Liver (tissue), 9 donors: ENCODE data around the gene BBC3. TPM values are rescaled to one million over a fixed set of nuclear protein-coding genes. Genes with fewer than 3 reads are reported as not detected.

ENCODE experiments used
- DNase-seq: peaks from one replicate; pipeline ENCODE4 v3.0.0-alpha.2; 2017; ENCODE audit warnings: low spot score
- H3K27ac ChIP-seq, 2 donors: one replicate each; pipeline ENCODE4 v1.7.0; 2013; ENCODE audit warnings: inconsistent platforms in 2 of 2, low read length in 2 of 2, control low read depth in 1 of 2, low read depth in 1 of 2, mild to moderate bottlenecking in 1 of 2
- H3K27me3 ChIP-seq, 4 donors: one replicate each; pipeline versions ENCODE4 v1.6.1 to v1.7.0; 2013; ENCODE audit warnings: low read length in 3 of 4, inconsistent platforms in 1 of 4, mild to moderate bottlenecking in 1 of 4, moderate library complexity in 1 of 4; ENCODE audit not compliant: control insufficient read depth in 4 of 4, insufficient read depth in 4 of 4
- H3K36me3 ChIP-seq, 4 donors: one replicate each; pipeline versions ENCODE4 v1.6.1 to v1.7.0; 2013; ENCODE audit warnings: low read length in 3 of 4, mild to moderate bottlenecking in 3 of 4, low read depth in 1 of 4, moderate library complexity in 1 of 4; ENCODE audit not compliant: control insufficient read depth in 4 of 4, insufficient read depth in 3 of 4
- H3K4me1 ChIP-seq, 4 donors: one replicate each; pipeline versions ENCODE4 v1.6.1 to v1.7.0; 2013; ENCODE audit warnings: low read length in 3 of 4, mild to moderate bottlenecking in 3 of 4, moderate library complexity in 1 of 4; ENCODE audit not compliant: control insufficient read depth in 4 of 4, insufficient read depth in 4 of 4
- H3K4me3 ChIP-seq, 3 donors: one replicate each; pipeline versions ENCODE4 v1.6.1 to v1.7.0; 2013; ENCODE audit warnings: low read length in 3 of 3, control low read depth in 1 of 3, low read depth in 1 of 3, mild to moderate bottlenecking in 1 of 3
- H3K9ac ChIP-seq, 2 donors: one replicate each; pipeline ENCODE4 v1.7.0; 2013; ENCODE audit warnings: low read length in 2 of 2, mild to moderate bottlenecking in 2 of 2, moderate library complexity in 2 of 2, control low read depth in 1 of 2, low read depth in 1 of 2
- H3K9me3 ChIP-seq, 4 donors: one replicate each; pipeline versions ENCODE4 v1.6.1 to v1.7.0; 2013; ENCODE audit warnings: low read length in 3 of 4; ENCODE audit not compliant: control insufficient read depth in 4 of 4
- EGR1 ChIP-seq, 2 donors: IDR thresholded peaks; 2 replicates each; pipeline ENCODE4 v1.6.1; 2016 to 2018; ENCODE audit warnings: antibody characterized with exemption in 2 of 2, low read depth in 2 of 2
- FOXA1 ChIP-seq: IDR thresholded peaks from 2 replicates; pipeline ENCODE4 v1.6.1; 2016; ENCODE audit warnings: antibody characterized with exemption
- FOXA2 ChIP-seq: IDR thresholded peaks from 2 replicates; pipeline ENCODE4 v1.6.1; 2016; ENCODE audit warnings: antibody characterized with exemption
- GABPA ChIP-seq, 2 donors: IDR thresholded peaks in 1 of 2; conservative IDR thresholded peaks in 1 of 2; 2 replicates each; pipeline ENCODE4 v1.6.1; 2016; ENCODE audit warnings: antibody characterized with exemption in 2 of 2, mild to moderate bottlenecking in 1 of 2, moderate library complexity in 1 of 2
- HNF4A ChIP-seq, 2 donors: conservative IDR thresholded peaks; 2 replicates each; pipeline ENCODE4 v1.6.1; 2016; ENCODE audit warnings: antibody characterized with exemption in 2 of 2, mild to moderate bottlenecking in 2 of 2
- HNF4G ChIP-seq: IDR thresholded peaks from 2 replicates; pipeline ENCODE4 v1.6.1; 2016; ENCODE audit warnings: antibody characterized with exemption
- JUND ChIP-seq, 2 donors: IDR thresholded peaks; 2 replicates each; pipeline ENCODE4 v1.6.1; 2016; ENCODE audit warnings: antibody characterized with exemption in 2 of 2
- NR2F2 ChIP-seq: IDR thresholded peaks from 2 replicates; pipeline ENCODE4 v1.6.1; 2016; ENCODE audit warnings: antibody characterized with exemption
- RAD21 ChIP-seq, 2 donors: IDR thresholded peaks; 2 replicates each; pipeline ENCODE4 v1.6.1; 2016; ENCODE audit warnings: antibody characterized with exemption in 2 of 2, mild to moderate bottlenecking in 2 of 2
- RXRA ChIP-seq, 2 donors: IDR thresholded peaks; 2 replicates each; pipeline ENCODE4 v1.6.1; 2017 to 2018; ENCODE audit warnings: antibody characterized with exemption in 2 of 2, mild to moderate bottlenecking in 1 of 2
- SP1 ChIP-seq: IDR thresholded peaks from 2 replicates; pipeline ENCODE4 v1.6.1; 2018; ENCODE audit warnings: antibody characterized with exemption, mild to moderate bottlenecking
- TAF1 ChIP-seq: conservative IDR thresholded peaks from 2 replicates; pipeline ENCODE4 v1.6.1; 2016; ENCODE audit warnings: antibody characterized with exemption, mild to moderate bottlenecking
- YY1 ChIP-seq: IDR thresholded peaks from 2 replicates; pipeline ENCODE4 v1.6.1; 2016; ENCODE audit warnings: antibody characterized with exemption, mild to moderate bottlenecking
- WGBS: extraction: QIAGEN DNeasy Blood & Tissue Kit; methylation state at CpG from one replicate; pipeline ENCODE4 v1.1.7; 2013; 5-methylcytosine and 5-hydroxymethylcytosine counted together
- polyA plus RNA-seq, 2 donors: library from polyadenylated mRNA; stranded (reverse) in 1 of 2; unstranded in 1 of 2; fragments of 200-250 nt in 1 of 2; fragments of >200 nt in 1 of 2; fragmentation: Nextera tagmentation in 1 of 2; extraction: Ambion mirVana in 1 of 2; gene quantifications; one replicate each; pipeline versions ENCODE4 v1.2.1 to v1.2.3, GENCODE V29; 2013 to 2015
- total RNA-seq, 2 donors: library from RNA; depleted of rRNA; stranded (reverse); fragments of >200 nt; gene quantifications; one replicate each; pipeline ENCODE4 v1.2.3, GENCODE V29; 2014
- TF ChIP-seq, protein P1 (sequence below): IDR thresholded peaks from 2 replicates; pipeline ENCODE4 v1.6.1; 2016; ENCODE audit warnings: antibody characterized with exemption, mild to moderate bottlenecking
- TF ChIP-seq, protein P2 (sequence below): IDR thresholded peaks from 2 replicates; pipeline ENCODE4 v1.6.1; 2016; ENCODE audit warnings: antibody characterized with exemption
- TF ChIP-seq, protein P3 (sequence below): IDR thresholded peaks from 2 replicates; pipeline ENCODE4 v1.6.1; 2016; ENCODE audit warnings: antibody characterized with exemption
- TF ChIP-seq, protein P4 (sequence below): fragments of 150-350 bp; IDR thresholded peaks from 2 replicates; pipeline ENCODE4 v1.5.1; 2017; ENCODE audit warnings: improper control_type of control experiment, low read depth, low read length; ENCODE audit not compliant: missing input control
- TF ChIP-seq, protein P5 (sequence below): IDR thresholded peaks from 2 replicates; pipeline ENCODE4 v1.6.1; 2016; ENCODE audit warnings: antibody characterized with exemption
- donor health status: healthy.
- donor health status: healthy.
- donor health status: healthy.
- donor health status: healthy.
- donor health status: healthy.

Gene BBC3
- total and polyA plus RNA-seq, 4 donors: 0.35 to 2.6 (median 1.6) TPM

DNA sequence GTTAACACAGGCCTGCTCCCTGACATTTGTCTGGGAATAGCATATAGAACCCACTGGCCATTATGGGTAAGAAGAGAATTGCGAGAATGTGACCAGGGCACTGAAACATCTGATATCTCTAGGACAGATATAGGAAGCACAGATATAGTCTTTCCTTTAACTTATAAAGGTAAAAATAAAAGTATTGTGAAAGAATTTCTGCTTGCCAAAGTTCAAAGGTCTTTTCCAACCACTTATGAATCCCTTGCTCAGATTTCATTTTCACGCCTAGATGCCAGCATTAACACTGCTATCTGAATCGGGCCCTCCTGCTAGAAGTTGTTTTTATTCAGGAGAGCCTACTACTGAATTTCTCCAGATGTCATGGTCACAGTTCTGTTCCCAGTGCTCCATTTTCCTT, 27.7 kb downstream of the BBC3 start:
- Histone ChIP-seq H3K27me3 (no peaks in the 10 kb centered on the region), H3K9ac (no peak overlapping the region), H3K4me3 (no peak overlapping the region), H3K4me1 (peaks cover 0 to 12% (median 6%) of the 10 kb centered on the region in 4 donors), H3K36me3 (peaks cover 0 to 16% (median 0%) of the 10 kb centered on the region in 4 donors), H3K27ac (peak overlapping the region in 1 of 2 donors; percentile 7), H3K9me3 (no peaks in the 10 kb centered on the region)
- DNase-seq: no peak
- TF ChIP-seq HNF4G (peak; percentile 17), HNF4A (conservative IDR thresholded peaks at IDR 0.05) (peak; percentile 73 to 79), RXRA (IDR thresholded peaks at IDR 0.05) (no peak)
- 59% methylated on average over 3 of the region's 3 CpGs for WGBS

DNA sequence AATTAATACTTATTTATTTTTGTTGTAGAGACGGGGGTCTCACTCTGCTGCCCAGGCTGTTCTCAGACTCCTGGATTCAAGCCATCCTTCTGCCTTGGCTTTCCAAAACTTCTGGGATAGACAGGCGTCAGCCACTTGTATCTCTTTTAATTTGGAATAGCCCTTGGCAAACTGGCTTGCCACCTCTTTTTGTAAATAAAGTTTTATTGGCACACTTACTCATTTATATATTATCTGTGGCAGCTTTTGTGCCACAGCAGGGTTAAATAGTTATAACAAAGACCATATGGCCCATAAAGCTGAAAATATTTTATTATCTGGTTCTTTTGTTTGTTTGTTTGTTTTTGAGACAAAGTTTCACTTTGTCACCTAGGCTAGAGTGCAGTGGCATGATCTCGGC, 30.5 kb downstream of the BBC3 start:
- TF ChIP-seq EGR1 (IDR thresholded peaks at IDR 0.05; ENCODE audit: low read depth in 2 of 2): no peak
- TF ChIP-seq HNF4G: no peak
- TF ChIP-seq TAF1: no peak
- Histone ChIP-seq H3K9ac (no peak overlapping the region), H3K4me3 (no peak overlapping the region), H3K4me1 (peaks cover 0 to 12% (median 6%) of the 10 kb centered on the region in 4 donors), H3K36me3 (peaks cover 0 to 13% (median 2%) of the 10 kb centered on the region in 4 donors), H3K9me3 (no peaks in the 10 kb centered on the region), H3K27me3 (no peaks in the 10 kb centered on the region), H3K27ac (no peak overlapping the region)
- WGBS: 81% methylated on average over 3 of the region's 3 CpGs
- DNase-seq: no peak

- no peaks in the 10 kb centered on the region for H3K27me3 ChIP-seq
- H3K4me3 ChIP-seq: no peak overlapping the region
- H3K4me1 ChIP-seq: no peaks in the 10 kb centered on the region
- 95% methylated on average over 4 of the region's 4 CpGs for WGBS
- TF ChIP-seq, protein P1, sequence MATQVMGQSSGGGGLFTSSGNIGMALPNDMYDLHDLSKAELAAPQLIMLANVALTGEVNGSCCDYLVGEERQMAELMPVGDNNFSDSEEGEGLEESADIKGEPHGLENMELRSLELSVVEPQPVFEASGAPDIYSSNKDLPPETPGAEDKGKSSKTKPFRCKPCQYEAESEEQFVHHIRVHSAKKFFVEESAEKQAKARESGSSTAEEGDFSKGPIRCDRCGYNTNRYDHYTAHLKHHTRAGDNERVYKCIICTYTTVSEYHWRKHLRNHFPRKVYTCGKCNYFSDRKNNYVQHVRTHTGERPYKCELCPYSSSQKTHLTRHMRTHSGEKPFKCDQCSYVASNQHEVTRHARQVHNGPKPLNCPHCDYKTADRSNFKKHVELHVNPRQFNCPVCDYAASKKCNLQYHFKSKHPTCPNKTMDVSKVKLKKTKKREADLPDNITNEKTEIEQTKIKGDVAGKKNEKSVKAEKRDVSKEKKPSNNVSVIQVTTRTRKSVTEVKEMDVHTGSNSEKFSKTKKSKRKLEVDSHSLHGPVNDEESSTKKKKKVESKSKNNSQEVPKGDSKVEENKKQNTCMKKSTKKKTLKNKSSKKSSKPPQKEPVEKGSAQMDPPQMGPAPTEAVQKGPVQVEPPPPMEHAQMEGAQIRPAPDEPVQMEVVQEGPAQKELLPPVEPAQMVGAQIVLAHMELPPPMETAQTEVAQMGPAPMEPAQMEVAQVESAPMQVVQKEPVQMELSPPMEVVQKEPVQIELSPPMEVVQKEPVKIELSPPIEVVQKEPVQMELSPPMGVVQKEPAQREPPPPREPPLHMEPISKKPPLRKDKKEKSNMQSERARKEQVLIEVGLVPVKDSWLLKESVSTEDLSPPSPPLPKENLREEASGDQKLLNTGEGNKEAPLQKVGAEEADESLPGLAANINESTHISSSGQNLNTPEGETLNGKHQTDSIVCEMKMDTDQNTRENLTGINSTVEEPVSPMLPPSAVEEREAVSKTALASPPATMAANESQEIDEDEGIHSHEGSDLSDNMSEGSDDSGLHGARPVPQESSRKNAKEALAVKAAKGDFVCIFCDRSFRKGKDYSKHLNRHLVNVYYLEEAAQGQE: no peak
- TF ChIP-seq, protein P2, sequence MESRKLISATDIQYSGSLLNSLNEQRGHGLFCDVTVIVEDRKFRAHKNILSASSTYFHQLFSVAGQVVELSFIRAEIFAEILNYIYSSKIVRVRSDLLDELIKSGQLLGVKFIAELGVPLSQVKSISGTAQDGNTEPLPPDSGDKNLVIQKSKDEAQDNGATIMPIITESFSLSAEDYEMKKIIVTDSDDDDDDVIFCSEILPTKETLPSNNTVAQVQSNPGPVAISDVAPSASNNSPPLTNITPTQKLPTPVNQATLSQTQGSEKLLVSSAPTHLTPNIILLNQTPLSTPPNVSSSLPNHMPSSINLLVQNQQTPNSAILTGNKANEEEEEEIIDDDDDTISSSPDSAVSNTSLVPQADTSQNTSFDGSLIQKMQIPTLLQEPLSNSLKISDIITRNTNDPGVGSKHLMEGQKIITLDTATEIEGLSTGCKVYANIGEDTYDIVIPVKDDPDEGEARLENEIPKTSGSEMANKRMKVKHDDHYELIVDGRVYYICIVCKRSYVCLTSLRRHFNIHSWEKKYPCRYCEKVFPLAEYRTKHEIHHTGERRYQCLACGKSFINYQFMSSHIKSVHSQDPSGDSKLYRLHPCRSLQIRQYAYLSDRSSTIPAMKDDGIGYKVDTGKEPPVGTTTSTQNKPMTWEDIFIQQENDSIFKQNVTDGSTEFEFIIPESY: no peak
- no peak for TF ChIP-seq SP1
- TF ChIP-seq, protein P3, sequence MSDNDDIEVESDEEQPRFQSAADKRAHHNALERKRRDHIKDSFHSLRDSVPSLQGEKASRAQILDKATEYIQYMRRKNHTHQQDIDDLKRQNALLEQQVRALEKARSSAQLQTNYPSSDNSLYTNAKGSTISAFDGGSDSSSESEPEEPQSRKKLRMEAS: no peak
- TF ChIP-seq NR2F2: no peak
- no peak for TF ChIP-seq FOXA1
- TF ChIP-seq FOXA2: no peak
- TF ChIP-seq HNF4A (conservative IDR thresholded peaks at IDR 0.05): no peak
- no peak for TF ChIP-seq EGR1 (IDR thresholded peaks at IDR 0.05; ENCODE audit: low read depth in 2 of 2)
- TF ChIP-seq, protein P4, sequence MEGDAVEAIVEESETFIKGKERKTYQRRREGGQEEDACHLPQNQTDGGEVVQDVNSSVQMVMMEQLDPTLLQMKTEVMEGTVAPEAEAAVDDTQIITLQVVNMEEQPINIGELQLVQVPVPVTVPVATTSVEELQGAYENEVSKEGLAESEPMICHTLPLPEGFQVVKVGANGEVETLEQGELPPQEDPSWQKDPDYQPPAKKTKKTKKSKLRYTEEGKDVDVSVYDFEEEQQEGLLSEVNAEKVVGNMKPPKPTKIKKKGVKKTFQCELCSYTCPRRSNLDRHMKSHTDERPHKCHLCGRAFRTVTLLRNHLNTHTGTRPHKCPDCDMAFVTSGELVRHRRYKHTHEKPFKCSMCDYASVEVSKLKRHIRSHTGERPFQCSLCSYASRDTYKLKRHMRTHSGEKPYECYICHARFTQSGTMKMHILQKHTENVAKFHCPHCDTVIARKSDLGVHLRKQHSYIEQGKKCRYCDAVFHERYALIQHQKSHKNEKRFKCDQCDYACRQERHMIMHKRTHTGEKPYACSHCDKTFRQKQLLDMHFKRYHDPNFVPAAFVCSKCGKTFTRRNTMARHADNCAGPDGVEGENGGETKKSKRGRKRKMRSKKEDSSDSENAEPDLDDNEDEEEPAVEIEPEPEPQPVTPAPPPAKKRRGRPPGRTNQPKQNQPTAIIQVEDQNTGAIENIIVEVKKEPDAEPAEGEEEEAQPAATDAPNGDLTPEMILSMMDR: no peak
- no peak for TF ChIP-seq JUND (IDR thresholded peaks at IDR 0.05)
- TF ChIP-seq YY1: no peak
- TF ChIP-seq TAF1: no peak
- TF ChIP-seq GABPA (IDR thresholded peaks at IDR 0.05 in 1 of 2, conservative IDR thresholded peaks at IDR 0.05 in 1 of 2): no peak
- TF ChIP-seq HNF4G: no peak
- no peak for TF ChIP-seq RXRA (IDR thresholded peaks at IDR 0.05)
- no peak for TF ChIP-seq RAD21 (IDR thresholded peaks at IDR 0.05)
- TF ChIP-seq, protein P5, sequence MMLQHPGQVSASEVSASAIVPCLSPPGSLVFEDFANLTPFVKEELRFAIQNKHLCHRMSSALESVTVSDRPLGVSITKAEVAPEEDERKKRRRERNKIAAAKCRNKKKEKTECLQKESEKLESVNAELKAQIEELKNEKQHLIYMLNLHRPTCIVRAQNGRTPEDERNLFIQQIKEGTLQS: no peak
- no peak overlapping the region for H3K27ac ChIP-seq
- no peak for DNase-seq
- no peak overlapping the region for H3K9ac ChIP-seq
- H3K36me3 ChIP-seq: peaks cover 0 to 11% (median 2%) of the 10 kb centered on the region in 4 donors
- H3K9me3 ChIP-seq: no peaks in the 10 kb centered on the region
These were observed 33.9 kb downstream of the BBC3 start for GRCh38 chr19:47197141-47197540.
